HG03469 (cell line): Measurements from ENCODE around the gene C1orf174.

ENCODE experiments used
- ATAC-seq: cut with Tn5 transposase; IDR thresholded peaks from one replicate; pipeline ENCODE4 v1.9.1; 2021; ENCODE audit warnings: mild to moderate bottlenecking, moderate library complexity, moderate number of reproducible peaks; ENCODE audit not compliant: unreplicated experiment

C1orf174 gene

DNA sequence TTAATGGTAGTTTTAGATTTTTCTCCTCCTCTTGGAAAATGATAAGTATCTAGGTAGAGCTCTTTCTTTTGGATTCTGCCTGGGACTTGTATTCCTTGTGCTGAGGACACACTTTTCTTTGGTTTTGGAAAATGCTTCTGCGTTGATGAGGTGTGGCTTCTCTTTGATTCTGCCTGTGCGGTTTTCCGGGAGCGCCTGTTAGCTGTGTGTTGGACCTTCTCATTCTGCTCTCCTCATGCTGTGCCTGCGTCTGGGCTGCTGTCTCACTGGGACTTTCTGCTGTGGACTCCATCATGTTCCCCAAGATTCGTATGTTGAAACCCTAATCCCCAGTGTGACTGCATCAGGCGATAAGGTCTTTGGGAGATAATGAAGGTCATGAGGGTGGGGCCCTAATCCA lies 21.0 kb downstream of the C1orf174 start:
- ATAC-seq: no peak

DNA sequence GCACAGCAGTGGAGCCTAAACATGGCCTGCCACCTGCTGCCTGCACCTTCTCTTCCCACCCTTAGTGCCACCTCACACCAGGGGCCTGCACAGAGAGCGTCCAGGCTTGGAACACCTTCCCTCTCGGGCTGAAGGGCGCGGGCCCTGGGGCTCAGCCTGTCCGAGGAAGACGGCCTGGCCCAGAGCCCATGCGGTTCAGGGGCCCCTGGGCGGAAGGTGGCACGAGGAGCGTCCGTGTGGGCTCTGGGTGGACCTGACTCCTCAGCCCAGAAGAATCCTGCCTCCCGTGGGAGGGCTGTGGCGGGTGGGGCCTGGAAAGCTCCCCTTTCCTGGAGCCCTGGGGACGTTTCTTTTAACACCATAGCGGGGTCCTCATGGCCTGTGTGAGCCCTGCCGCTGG lies 23.4 kb downstream of the C1orf174 start:
- ATAC-seq: no peak

DNA sequence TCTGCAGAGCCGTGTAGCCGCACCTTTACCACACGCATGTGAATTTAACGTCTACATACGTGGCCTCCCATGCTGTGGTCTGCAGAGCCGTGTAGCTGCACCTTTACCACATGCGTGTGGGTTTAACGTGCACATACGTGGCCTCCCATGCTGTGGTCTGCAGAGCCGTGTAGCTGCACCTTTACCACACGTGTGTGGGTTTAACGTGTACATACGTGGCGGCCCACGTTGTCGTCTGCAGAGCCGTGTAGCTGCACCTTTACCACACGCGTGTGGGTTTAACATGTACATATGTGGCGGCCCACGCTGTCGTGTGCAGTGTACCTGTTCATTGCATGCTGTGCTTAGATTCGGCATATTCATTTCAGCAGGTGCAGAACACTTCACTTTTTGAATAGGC lies 25.3 kb downstream of the C1orf174 start:
- no peak for ATAC-seq

DNA sequence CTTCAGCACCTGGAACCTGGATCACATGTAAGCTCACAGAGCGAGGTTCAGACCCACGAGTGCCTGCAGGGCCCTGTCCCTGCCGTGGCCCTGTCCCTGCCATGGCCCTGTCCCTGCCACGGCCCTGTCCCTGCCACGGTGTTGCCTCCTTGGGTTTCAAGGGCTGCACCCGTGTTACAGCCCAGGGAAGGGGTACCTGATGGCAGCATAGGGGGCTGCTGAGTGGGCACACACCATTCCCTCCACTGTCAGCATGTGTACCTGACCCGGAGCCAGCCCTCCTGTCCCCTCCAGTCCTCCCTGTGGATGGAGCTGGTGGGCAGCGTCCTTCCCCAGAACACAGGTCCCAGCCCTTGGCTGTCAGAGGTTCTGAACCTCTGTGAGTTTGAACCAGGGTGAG lies 27.5 kb downstream of the C1orf174 start:
- ATAC-seq: no peak

DNA sequence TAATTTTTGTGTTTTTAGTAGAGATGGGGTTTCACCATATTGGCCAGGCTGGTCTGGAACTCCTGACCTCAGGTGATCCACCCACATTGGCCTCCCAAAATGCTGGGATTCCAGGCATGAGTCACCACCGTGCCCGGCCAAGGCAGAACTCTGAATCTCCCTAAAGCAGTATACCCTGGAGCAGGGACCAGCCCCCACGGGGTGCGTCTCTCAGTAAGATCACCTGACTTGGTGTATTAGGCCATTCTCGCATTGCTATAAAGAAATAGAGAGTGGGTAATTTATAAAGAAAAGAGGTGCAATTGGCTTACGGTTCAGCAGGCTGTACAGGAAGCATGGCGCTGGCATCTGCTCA lies 28.6 kb downstream of the C1orf174 start:
- ATAC-seq: no peak

DNA sequence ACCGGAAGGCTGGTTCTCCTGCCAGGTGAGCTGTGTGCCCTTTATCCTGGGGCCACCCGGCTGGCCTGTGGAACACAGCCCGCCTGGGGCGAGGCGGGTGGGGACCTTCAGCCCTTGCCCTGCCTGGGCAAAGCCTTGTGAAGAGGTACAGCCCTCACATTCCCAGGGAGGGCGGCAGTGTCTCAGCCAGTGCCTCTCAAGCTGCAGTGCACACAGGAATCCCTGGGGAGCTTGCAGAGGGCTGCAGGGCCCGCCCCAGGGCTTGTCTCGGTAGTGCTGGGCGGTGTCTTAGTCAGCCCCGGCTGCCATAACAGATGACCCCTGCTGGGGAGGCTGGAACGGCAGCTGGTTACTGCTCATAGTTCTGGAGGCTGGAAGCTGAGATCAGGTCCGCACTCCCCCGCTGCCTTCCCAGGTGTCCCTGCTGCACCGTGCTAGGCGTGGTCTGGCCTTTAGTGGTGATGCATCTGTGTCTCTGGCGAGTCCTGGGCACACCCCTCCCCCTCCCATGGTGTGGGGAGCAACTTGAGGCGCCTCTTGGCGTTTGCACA lies 30.2 kb downstream of the C1orf174 start:
- ATAC-seq: no peak

DNA sequence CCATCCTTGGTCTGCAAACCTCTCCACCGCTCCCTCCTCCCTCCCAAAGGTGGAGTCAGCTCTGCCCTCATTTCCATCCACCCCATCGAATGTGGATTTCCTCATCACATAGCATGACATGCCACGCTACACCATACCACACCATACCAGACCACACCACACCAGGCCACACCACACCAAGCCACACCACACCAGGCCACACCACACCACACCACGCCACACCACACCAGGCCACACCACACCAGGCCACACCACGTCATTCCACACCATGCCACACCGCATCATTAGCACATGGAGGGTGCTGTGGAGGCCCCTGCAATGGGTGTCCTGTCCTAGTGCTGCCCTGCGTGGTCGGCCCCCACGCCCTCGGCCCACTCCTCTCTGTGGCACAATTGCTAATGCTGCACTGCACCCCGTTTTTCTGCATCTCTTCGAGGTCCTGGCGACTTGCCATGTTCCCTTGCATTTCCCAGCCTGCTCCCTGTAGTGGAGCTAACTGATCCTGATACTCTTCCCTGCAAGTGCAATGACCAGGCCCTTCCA lies 31.5 kb downstream of the C1orf174 start:
- no peak for ATAC-seq

DNA sequence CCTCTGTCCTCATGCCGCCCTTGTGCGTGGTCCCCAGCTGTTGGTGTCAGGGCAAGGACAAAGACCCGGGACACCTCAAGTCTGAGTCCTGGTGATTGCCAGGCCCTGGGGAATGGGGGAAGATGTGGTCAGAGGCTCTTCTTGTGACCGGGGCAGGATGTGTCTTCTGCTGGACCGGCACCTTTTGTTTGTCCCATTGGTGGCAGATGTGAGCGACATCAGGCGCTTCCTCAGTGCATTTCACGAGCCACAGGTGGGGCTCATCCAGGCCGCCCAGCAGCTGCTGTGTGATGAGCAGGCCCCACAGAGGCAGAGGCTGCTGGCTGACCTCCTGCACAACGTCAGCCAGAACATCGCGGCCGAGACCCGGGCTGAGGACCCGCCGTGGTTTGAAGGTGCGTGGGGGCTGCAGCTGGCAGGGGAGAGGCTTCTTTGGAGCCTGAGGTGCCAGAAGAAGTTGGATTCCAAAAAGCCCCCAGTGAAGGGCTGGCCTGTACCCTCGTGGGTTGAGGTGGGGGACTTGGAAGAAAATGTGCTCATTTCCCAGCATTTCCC lies 34.4 kb downstream of the C1orf174 start:
- no peak for ATAC-seq

DNA sequence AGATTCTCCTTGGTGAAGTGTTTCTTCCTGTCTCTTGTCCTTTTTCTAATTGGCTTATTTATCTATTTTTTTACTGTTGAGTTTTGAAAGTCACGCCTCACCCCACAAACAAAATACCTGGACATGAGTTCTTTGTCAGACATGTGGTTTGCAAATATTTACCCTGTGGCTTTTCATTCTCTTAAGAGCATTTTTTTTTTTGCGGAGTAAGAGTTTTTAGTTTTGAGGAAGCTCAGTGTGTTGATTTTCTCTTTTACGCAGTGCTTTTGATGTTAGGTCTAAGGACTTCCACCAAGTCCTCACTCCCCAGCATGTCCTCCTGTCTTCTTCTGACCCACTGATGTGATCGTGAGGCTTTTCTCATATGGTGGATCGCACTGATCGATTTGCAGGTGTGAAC lies 35.2 kb downstream of the C1orf174 start:
- no peak for ATAC-seq

DNA sequence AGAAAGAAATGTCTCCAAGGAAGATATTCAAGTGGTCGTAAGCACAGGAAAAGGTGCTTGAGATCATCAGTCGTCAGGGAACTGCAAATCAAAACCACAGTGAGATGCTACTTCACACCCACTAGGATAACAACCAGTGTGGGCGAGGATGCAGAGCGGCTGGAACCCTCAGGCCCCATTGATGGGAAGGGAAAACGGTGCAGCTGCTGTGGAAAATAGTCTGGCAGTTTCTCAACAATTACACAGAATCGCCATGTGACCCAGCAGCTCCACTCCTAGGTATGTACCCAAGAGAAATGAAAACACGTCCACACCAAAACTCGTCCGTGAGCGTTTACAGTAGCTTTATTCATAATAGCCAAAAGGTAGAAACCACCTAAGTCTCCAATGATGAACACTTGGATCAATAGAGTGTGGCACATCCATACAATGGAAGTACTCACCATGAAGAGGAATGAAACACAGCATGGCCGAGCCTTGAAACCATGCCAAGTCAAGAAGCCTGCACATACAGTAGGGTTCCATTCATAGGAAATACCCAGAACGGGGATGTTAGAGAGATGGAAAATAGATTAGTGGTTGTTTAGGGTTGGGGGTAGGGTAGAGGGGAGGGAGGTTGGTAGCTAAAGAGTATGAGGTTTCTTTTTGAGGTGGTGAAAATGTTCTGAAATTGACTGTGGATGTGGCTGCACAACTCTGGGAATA lies 36.7 kb downstream of the C1orf174 start:
- ATAC-seq: no peak

DNA sequence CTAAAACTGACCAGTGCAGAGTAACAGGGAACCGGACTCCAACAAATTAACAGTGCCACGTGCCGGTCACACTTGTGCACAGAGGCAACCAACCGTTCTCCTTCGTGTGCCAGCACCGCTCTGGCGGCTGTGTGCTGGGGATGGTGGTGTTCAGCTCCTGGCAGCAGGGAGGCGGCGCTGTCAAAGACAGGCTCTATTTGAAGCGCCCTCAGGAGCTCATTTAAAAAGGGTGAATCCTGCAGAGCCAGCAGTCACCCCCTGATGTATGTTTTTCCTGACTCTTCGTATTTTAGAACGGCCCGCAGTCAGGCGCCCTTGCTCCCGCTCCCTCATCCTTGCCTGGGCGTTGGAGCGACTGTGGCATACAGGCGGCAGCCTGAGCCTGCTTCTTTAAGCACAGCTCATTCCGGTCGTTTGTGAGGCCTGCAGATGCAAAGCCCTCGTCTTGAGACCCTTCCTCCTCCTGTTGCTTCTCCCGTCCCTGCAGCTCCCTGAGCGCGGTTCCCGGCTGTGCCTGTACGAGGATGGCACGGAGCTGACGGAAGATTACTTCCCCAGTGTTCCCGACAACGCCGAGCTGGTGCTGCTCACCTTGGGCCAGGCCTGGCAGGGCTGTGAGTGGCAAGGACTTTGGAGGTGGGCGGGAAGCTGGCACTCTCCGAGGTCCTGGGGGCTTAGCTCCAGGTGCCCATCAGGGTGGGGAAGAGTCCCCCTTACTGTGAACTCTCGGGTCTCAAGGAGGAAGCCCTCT lies 41.7 kb downstream of the C1orf174 start:
- no peak for ATAC-seq

DNA sequence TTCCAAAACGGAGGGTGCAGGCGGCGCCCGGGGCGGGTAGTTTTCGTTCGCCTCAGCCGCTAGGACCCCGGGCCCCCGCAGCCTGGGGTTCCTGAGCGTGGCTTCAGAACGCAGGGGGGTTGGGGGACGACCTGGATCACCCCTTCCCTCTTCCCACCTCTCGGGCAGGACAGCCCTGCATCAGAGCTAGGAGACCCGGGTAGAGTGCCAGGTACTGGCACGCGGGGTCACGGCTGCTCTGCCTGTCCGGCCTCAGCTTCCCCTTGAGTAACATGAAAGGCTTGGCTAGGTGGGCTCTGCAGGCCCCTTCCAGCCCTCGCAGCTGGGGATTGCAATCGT lies 42.3 kb downstream of the C1orf174 start:
- ATAC-seq: no peak

DNA sequence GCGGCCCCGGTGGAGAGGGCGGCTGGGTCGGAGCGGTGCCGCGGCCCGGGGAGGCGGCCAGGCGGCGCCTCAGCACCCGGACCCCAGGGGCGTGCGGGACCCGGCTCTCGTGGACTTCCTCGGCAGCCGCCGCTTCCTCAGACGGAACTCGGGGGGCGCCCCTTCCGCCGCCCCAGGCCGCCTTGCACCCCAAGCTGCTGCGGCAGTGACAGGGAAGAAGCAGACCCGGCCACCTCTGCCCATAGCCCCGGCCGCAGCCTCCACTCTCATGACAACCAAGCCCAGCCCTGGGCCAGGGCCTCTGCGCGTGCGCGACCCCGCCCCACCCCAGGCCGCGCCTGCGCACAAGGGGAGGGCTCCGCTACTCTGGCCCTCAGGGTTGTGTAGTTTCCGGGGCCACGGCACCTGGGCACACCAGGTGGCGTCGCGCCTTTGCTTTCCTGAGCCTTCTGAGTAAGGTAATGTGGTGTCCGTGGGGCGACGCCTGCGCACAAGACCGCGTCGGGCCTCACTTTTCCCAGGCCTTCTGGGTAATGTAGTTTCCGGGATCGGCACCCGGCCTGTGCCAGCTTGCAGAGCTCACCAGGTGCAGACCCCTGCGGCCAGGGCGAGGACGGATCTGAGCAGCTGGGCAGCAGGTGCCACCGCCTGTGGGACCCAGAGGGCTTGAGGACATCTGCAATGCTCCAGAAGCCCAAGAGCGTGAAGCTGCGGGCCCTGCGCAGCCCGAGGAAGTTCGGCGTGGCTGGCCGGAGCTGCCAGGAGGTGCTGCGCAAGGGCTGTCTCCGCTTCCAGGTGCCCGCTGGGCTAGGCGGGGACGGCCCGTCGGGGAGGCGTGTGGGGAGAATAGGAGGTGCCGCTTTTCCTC lies 42.9 kb downstream of the C1orf174 start, which contains the start of the genes CEP104 and DFFB:
CEP104 (minus strand) TSS at position 289 of the 868 bp plus-strand sequence. CDS start 4,804 bp downstream, outside the sequence.
DFFB (plus strand) TSS at position 554 of the 868 bp plus-strand sequence; CDS start at position 682, 128 bp downstream.
- ATAC-seq: peak; percentile 95

DNA sequence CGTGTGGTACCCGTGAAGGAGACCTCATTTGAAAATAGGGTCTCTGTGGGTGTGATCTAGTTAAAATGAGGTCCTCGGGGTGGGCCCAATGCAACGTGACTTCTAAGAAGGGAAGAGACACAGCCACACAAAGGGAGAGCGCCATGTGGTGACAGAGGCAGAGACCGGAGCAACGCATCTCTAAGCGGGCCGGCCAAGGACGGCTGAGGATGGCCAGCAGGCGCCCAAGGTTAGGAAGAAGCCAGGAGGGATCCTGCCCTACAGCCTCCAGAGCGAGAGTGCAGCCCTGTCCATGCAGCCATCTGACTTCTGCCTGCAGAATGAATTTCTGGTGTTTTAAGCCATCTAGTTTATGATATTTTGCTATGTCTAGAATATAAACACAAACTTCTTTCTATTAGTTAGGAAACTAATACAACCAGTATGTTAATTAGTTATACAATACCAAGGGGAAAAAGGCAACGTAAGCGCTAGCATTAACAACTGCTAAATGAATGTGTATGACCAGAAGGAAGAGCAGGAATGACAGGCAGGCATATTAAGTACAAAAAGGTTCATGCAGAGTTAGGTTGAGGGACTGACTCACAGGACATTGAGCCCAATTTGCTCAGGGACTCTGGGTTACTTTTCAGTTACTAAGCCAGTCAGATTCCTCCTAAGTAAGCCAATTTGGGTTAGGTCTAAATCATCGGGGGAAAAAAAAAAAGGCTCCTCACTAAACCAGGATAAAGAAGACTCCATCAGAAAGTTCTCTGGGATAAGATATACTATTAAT lies 47.2 kb downstream of the C1orf174 start:
- no peak for ATAC-seq

DNA sequence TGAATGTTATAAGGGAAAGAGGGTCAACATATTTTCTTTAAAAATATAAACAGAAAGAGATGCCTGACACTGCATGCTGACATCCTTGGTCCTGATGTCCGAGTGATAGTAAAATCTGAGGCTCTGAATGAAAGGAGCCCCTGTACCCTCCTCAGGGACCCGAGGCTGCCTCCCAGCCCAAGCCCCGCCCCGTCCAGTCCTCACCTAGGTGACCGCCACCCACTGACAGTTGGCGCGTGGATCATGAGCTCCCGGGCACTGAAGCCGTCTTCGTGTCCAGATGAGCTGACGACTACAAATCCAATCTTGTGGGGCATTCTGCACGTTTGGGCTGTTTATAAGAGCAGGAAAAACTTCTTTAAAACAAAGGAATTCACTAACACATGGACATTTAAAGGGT lies 48.0 kb downstream of the C1orf174 start:
- ATAC-seq: no peak

DNA sequence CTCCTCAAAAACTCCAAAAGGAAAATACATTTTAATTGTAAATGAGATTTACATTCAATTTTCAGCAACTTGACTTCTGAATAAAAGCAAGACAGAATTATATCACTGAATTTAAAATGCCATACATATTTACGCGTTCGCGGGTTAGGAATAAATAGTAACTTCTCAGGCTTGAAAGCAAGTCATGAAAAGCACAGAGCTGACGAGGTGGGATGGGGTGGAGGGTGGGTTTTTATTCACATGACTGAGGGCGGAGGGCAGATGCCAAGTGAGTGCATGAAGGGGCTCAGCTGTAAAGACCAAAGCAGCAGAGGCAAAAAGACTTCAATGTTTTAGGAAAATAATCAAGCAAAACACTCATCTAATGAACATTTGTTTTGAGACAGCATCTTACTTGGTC lies 48.8 kb downstream of the C1orf174 start:
- no peak for ATAC-seq

DNA sequence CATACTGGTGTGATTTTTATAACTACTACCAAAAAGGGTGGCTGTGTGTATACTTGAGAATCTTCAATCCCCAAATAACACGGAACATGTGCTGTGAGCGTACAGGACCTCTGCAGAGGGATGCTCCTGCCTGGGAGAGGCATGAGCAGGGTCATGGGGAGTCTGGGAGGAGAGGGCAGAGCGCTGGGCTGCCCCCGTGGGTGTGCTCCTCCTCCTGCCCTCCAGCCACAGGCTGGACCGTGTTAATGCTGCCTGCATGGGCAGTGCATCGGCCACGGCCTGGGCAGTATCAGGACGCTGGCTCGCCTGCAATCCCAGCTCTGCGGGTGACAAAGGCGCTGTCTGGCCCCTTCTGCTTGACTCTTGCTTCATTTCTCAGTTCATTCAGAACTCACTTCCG lies 49.2 kb downstream of the C1orf174 start:
- no peak for ATAC-seq

DNA sequence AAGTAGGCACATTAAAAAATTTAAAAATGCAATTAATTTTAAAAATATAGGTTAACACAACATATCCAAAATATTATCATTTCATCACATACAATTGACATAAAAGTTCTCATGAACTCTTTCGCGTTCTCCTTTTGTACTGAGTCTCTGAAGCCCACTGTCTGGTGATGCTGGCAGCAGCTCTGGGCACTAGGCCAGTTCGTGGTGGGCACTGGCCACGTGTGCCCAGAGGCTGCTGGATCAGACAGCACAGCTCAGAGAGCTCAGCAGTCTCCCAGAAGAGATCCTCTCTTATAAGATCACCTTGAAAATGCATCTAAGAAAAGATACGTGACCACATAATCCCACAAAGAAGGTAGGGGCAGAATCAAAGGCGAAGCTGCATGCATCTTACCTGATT lies 53.0 kb downstream of the C1orf174 start:
- no peak for ATAC-seq

DNA sequence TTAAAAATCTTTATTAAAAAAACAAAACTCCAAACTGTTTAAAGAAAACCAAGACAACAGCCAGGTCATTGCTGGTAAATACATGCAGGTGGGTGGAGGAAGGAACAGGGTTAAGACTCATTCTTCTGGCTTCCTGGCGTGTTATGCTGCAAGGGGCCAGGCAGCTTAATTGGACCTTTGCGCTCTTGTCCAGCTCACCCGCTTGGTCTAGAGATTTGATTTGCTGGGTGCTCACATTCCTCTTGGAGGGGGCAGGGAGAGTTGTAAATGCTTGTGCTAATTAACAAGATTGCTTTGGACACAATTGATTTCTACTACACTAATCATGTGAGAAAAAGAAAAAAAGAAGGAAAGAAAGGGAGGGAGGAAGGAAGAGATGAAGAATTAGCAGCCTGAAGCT lies 53.5 kb downstream of the C1orf174 start:
- ATAC-seq: no peak

DNA sequence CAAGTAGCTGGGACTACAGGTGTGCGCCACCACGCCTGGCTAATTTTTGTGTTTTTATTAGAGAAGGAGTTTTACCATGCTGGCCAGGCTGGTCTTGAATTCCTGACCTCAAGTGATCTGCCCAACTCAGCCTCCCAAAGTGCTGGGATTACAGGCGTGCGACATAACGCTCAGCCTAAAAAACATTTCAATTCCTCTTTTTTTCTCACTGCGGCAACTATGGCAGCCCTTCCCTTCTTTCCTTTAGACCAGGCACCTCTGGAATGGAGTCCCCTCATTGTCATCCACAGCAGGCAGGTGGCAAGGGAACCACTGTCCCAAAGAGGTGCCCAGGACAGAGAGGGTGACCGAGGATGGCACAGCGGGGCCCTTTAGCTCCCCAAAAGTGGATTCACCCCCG lies 57.2 kb downstream of the C1orf174 start:
- no peak for ATAC-seq
